Activated CD8-positive, alpha-beta memory T cell treated with anti-CD3 and anti-CD28 coated beads, Interleukin-2, amount 50 U/mL, for 1 hour (primary cell): ENCODE measurements around the gene ECHDC1.
"Not testable (repeated sequence)": the region's sequence is repeated elsewhere in the genome, so short reads cannot be mapped to it uniquely, and the experiment has no call there.

Experiments
- DNase-seq: peaks from one replicate; pipeline ENCODE4 v3.0.0-alpha.2; 2020; ENCODE audit errors: extremely low read depth

ECHDC1 gene

DNA sequence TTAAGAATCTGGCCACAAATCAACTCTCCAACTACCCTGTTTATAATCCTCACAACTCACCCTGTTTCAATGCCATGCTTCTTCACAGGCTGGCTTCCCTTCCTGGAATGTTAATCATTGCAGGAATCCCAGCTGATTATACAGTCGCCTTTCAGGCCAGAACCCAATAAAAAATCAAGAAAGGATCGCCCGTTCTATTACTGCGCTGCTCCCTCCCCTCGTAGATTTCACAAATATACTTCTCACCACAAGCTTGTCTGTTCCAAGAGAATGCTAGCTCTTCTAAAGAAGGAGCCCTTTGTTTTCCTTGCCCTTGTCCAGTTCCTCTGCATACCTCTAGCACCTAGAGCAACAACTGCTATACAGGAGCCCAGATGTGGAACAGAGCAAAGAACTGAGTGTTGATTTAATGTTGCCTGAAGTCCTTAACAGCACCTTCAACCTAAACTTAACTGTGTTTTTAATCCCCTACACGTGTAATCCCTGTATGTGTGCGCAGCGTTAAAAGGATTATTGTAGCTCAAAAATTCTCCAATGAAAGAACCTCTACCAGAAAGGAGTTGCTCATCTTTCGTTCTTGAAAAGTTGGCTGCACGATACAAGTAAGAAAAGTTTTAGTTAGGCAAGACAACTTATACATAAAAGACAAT lies 988 bp downstream of the ECHDC1 start:
- no peak for DNase-seq

DNA sequence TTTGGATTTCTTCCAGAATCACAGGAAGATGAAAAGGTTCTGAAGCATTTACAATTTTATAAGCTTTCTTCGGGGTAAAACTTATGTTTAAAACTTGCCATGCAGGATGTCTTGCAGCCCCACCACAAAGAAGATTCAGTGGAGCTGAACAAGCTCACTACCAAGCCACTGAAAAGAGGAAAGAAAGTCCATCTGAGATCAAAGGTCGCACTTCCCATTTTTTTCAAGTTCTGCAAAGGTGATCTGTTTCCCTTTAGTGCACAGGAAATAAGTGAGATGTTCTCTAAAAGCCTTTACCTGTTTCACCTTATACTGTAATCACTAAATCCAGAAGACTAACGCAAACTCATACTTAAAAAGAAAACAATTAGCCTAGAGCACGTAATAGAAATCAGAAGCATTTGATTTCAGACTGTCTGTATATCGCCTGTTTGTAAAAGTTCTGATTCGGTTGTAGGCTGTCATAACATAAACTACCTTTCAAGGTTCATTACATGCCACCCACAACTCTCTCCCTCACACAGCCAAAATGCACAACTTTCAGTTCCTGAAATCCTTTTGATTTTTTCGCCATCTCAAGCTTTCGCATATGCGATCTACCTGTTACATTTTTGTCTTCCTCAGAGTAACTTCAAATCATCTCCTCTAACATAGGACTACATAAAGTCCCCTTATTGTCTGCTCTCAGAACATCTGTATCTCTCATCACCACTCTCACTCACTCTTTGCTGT lies 1.8 kb downstream of the ECHDC1 start:
- DNase-seq, result no peak

DNA sequence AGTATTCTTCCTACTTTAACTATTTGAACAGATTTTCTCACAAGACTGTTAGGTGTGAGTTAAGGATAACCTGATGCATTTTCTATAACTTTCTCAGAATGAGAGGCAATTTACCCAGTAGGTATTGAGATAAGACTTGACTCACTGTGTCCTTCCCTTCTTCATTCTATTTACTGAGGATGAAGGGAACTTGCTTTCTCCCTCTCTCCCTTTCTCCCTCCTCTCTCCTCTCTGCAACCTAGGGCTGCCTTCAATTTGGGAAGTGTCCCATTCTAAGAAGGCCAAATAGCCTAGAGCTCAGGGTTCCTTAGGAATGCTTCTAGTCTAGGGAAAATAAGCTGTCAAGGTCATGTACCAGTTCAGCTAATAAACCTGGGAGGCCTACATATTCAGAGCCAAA lies 3.2 kb downstream of the ECHDC1 start:
- DNase-seq, result no peak

DNA sequence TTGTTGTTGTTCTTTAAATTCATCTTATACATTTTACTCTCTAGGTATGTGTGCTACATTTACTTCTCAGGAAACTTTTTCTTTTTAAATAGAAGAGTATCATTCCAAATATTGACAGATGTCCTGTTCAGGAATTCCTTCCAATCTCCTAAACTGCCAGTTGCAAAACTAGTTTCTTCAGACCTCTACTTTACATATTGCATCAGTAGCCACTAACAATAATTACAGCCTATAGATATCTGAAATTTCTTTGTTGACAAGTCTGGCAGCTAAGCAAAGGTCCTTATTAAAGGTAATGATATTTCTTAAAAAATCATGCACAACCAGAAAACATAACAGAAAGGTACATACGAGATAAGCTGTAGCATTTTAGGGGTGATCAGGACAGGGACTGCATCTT lies 4.5 kb downstream of the ECHDC1 start:
- DNase-seq, result no peak

DNA sequence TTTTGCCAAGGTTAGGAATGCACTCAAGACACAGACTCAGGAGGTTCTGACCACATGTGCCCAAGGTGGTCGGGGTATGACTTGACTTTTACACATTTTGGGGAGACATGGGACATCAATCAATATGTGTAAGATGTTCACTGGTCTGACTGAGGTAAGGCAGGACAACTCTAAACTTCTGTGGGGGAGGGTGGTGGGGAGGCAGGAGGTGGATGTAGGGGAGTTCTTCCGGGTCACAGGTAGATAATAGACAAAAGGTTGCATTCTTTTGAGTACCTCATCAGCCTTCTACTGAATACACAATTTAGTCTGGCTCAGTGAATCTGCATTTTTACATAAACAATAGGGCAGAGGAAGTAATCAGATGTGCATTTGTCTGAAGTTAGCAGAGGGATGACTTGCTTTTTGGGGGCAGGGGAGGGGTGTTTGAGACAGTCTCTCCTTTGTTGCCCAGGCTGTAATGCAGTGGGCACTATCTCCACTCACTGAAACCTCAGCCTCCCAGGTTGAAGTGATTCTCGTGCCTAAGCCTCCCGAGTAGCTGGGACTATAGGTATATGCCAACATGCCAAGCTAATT lies 10.9 kb downstream of the ECHDC1 start:
- no peak for DNase-seq

DNA sequence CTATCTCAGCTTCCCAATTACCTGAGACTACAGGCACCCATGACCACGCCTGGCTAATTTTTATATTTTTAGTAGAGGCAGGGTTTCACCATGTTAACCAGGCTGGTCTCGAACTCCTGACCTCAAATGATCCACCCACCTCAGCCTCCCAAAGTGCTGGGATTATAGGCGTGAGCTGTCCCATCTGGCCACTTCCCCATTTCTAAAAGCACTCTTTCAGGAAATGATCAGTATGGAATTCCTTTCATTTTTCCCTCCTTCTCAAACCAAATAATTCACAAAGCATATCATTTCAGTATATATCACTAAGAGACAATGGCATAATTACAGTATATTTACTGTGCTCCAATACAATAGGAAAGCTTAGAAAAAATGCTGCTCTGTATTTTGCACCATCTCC lies 12.2 kb downstream of the ECHDC1 start:
- not testable (repeated sequence) for DNase-seq

DNA sequence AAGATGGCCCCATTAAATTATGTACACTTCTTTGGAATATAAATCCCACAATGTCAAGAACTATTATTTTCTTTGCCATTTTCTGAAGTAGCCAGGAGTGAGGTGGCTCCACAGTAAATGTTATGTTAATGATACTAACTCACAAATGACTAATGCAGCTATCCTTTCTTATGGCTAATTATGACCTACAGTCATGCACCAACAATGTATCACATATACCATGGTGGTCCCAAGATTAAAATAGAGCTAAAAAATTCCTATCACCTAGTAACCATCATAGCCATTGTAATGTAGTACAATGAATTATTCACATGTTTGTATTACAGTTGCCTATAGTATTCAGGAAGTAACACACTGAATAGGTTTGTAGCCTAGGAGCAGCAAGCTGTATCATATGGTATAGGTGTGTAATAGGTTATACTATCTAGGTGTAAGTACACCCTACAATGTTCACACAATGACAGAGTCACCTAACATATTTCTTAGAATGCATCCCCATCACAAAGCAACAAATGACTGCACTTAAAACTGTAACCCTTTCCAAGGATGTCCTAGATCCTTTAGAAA lies 15.3 kb downstream of the ECHDC1 start:
- no peak for DNase-seq

DNA sequence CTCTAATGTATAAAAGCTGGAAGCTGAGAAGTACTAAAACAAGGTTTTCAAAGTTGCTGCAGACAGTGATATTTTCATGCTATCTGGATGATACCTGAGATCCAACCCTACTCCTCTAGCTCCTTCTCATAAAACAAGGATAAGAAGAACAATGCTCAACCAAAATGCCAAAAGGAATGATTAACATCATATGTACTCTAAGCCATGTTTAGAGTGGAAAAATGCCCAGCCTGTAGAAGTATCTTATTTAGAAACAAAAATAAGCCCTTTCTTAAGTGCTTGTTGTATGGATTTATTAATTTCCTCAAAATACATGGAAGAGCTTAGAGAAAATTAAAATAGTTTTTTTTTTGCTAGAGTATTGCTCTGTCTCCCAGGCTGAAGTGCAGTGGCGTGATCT lies 23.7 kb downstream of the ECHDC1 start:
- no peak for DNase-seq

DNA sequence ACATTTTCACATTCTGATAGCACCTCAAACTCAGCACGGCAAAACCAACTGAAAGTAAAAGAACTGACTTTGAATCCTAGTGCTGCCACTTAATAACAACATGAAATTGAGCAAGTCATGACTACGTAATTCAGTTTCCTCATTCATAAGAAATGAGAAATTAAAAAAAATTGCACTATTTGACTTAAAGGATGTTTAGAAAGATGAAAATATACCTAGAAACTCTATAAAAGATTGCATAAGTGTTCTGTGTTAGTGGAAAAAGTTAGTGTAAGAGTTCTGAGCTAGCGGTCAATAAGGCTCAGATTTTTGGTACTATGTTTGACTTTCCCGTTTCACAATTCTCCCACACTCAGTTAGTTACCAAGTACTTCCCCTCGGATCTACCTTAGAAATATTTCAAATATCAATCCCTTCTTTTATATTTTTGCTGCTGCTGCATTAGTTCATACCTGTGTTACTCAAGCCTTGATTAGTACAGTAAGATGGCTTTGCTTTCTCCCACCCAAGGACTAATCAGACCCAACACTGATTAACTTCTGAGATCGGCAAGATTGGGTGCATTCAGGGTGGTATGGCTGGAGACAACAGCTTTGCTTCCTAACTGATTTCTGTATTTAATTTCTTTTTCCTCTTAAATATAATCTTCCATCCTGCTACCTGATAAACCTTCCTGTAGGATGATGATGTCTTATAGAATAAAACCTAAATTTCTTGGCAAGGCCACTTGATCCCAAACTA lies 25.9 kb downstream of the ECHDC1 start:
- DNase-seq, result no peak

DNA sequence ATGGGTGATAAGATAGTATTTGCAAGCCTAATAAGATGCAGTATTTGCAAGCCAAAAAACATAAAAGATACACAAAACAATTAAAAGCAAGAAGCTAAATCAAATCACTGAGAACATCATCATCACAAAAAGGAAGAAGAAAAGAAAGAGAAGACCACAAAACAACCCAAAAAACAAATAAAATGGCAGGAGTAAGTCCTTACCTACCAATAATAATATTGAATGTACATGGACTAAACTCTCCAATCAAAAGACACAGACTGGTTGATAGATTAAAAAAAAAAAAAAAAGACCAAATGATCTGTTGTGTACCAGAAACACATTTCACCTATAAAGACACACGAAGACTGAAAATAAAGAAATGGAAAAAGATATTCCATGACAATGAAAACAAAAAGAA lies 37.7 kb downstream of the ECHDC1 start:
- DNase-seq, result no peak

DNA sequence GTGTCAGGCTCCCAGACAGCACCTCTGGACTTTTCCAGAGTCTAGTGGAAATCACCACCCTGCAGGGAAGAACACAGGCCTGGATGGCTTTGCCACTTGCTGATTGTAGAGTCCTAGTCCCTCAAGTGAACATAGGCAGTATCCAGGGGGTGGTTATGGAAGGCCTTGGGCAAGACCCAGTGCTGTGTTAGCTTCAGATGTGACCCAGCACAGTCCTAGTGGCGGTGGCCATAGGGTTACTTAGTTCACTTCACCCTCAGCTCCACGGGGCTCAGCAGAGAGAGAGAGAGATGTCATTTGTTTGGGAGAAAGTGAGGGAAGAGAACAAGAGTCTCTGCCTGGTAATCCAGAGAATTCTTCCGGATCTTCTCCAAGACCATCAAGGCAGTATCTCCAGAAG lies 39.5 kb downstream of the ECHDC1 start:
- no peak for DNase-seq

DNA sequence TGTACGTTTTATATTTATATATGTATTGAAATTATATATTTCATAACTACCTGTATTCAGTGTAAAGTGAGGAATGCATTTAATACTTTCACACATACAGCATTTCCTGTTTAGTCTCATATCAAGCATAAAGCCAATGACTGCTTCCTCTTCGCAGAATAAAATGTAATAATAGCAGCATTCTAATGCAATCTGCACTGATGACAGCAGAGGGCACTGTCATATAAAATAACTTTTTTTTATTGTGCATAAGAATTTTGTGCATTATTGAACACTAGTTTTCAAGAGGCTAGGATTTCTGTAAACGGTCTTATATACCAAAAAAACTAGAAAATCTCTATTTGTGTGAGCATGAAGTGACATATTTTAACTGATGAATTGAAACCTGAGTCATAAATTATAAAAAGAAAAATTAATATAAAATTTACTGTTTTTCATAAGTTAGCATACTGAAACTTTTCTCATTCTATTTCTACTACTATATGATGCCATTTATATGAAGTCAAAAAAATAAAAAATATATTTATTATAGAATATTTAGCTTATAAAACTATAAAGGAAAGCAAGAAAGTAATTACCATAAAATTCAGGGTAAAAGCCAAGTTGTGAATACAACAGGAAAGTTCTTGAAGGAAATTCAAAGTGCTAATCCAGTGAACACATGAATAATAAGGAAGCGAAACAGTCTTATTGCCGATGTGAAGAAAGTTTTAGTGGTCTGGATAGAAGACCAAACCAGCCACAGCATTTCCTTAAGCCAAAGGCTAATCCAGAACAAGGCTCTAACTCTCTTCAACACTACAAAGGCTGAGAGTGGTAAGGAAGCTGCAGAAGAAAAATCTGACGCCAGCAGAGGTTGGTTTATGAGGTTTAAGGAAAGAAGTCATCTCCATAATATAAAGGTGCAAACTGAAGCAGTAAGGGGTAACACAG lies 40.4 kb downstream of the ECHDC1 start:
- no peak for DNase-seq

DNA sequence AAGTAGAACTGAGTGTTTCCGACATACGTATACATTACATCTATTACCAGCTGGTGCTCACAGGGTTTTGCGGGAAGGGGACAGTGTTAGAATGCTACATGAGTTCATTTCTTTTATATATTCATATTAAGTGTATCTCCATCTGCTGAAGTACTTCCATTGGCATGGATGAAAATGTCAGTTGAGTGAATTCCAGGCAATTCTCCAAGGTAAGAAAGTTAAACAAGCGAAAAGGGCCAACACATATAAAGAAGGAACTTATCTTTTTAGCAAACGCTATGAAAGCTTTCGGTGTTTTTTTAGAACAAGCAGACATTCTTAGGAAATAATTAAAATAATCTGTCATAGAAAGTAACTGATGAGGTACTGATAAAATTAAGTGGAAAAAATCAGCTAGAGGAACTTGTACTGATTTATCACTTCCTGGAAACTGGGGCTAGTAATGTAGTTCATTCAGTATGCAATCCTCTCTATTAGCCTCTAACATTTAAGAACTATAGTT lies 42.2 kb downstream of the ECHDC1 start:
- DNase-seq, result no peak

DNA sequence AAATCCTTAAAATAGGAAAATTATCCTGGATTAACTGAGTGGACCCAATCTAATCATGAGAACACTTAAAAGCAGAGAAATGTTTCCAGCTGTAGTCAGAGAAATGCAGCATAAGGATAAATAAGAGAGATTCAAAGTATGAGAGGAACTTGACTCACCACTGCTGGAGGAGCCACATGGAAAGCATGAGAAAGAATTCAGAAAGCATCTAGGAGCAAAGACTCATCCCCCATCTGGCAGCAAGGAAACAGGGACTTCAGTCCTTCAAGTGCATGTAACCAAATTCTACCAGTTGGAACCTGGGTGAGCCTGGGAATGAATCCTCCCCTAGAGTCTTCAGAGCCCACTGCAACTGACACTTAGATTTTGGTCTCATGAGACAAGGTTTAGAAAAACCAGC lies 43.0 kb downstream of the ECHDC1 start:
- no peak for DNase-seq

DNA sequence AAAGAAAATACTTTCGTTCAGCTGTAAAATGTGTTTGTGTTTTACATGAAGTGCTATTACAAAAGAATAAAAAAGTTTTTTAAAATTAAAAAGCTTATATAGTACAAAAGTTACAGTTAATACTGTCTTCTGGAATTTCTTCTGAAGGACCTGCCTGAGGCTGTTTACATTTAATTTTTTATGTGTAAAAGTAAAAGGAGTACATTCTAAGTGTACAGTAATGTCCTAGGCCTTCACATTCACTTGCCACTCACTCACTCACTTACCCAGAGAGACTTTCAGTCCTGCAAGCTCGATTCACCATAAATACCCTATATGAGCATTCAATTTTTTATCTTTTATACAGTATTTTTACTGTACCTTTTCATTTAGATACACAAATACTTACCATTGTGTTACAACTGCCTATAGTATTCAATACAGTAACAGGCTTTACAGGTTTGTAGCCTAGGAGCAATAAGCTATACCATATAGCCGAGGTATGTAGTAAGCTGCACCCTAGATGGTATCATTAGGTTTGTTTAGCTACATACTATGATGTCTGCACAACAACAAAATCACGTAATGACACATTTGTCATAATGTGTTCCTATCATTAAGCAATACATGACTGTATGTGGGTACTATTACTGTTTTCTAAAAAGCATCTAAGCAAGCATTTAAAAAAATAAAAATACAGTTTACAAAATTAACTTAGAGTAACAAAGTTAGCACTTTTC lies 43.7 kb downstream of the ECHDC1 start:
- DNase-seq, result no peak

DNA sequence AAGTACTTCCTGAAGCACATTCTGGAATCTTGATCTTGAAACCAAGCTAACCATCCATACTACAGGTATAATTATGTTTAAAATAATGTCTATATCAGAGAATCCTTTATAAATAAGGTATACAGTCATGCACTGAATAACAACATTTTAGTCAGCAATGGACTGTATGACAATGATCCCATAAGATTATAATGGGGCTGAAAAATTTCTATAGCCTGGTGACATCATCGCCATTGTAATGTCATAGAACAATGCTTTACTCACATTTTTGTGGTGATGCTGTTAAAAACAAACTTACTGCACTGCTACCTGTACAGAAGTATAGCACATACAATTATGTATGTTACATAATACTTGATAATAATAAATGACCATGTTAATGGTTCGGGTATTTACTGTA lies 44.9 kb downstream of the ECHDC1 start:
- DNase-seq, result no peak

DNA sequence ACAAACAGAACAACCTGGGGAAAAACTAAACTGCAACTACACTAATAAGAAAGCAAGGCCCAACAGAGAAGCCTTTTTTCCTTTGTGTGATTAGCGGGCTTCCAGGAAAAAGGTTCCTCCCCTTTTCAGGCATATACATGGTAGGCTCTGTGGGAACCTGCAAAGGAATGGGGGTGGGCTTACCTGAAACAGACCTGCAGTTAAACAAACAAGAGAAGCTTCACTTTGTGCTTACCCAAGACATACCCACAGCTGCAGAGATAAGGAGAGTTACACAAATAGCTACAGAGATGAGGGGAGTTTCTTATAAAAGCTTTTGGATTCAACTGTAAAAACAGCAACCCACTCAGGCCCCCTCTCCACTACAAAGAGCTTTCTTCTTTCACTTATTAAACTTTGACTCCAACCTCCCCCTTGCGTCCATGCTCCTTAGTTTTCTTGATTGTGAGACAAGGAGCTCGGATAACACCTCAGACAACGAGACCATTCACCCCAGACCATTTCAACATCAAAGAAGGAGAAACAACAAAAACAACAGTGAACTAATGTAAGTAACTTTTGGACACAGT lies 45.8 kb downstream of the ECHDC1 start:
- DNase-seq, result no peak

DNA sequence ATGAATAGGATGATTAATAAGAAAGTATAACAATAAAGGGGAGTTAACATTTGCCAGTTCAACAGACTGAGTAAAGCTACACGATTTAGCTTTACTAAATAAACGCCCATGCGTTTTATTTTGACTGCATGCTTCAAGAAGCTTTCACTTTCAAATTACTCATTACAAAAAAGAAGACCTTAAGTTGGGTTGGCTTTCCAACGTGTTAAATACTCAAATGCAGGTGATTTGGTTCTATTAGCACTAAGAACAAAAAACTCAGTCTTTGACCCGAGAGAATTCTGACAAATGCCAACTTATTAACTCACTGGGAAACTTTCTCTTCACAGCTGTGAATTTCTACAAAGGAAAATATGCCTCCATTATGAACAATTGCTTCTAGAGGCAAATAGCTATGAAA lies 51.9 kb downstream of the ECHDC1 start:
- DNase-seq, result no peak

DNA sequence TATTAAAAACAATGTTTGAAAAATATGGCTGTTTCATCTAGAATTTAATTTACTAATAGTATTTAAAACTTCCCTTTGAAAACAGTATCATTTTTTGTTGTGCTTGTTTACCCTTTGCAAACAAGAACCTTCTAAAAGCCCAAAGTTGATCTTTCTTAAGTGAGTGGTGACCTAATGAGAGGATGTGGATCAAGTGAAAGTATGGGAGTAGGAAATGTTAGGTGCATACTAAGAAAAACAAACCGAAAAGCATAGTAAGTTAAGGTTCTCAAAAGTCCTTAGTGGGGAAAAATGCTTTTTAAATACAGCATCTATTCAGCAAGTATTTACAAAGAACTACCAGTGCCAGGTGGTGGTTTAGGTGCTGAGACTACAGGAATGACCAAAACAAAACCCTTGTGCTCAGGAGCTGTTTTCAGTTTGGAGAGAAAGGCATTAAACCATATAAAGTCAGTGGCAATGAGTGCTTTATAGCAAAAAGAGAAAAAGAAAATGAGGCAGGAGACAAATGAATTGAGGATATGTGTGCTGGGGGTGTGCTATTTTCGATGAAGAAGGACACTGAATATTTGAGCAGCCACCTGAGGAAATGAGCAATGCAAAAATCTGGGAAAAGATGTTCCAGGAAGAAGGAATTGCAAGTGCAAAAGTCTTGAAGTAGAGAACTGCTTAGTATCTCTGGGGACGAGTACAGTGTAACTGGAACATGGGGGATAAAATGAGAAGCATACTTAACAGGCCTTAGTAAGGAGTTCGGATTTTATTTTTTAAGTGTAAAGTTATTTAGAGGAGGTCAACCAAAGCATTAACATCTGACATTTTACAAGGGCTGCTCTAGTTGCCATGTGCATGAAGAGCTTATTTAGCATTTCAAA lies 52.8 kb downstream of the ECHDC1 start:
- DNase-seq, result no peak
